Esophagus mucosa (tissue), 1 donor: ENCODE measurements around the gene CTNS. TPM values are rescaled to one million over a fixed set of nuclear protein-coding genes. Genes with fewer than 3 reads are reported as not detected.
"Not testable (repeated sequence)": the region's sequence is repeated elsewhere in the genome, so short reads cannot be mapped to it uniquely, and the experiment has no call there.

Source experiments
- ATAC-seq: fragments of 200-7000 bp; cut with Tn5 transposase; one replicate; pipeline ENCODE4 v1.9.1; 2020
- total RNA-seq: library from RNA; stranded (reverse); gene quantifications from one replicate; pipeline ENCODE4 v1.2.4, GENCODE V29; 2023
- donor health status: DM: yes; HTN: yes; CAD: no.

CTNS gene
- total RNA-seq, 1 donor from 2014 or later = 4.9 TPM

DNA sequence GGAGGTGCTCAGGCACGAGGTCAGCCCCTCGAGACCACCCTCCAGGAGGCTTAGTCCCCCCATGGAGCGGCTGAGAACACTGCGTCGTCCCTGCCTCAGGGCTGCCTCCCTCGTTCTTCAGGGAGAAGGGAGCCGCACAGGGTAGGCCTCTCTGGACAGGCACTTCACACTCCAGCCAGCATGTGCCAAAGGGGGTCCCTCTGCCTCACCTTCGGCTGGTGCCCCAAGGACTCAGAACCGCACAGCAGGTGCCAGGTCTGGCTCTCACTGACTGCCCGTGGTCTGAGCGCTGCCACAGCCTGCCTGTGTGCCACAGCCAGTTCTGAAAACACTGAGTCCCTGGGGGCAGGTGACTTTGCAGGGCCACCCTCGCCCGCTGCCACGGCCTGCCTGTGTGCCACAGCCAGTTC, 52.3 kb downstream of the CTNS start:
- ATAC-seq = peak; percentile 14

- ATAC-seq = peak; percentile 7
Measured at GRCh38 chr17:3689262-3690093, 52.9 kb downstream of the CTNS start.

- ATAC-seq = peak; percentile 17
Measured at GRCh38 chr17:3690094-3690715, 53.6 kb downstream of the CTNS start.

- no peak for ATAC-seq
Measured at GRCh38 chr17:3691617-3692067, 55.1 kb downstream of the CTNS start.

GRCh38 chr17:3692346-3692745, 55.8 kb downstream of the CTNS start:
- no peak for ATAC-seq

DNA sequence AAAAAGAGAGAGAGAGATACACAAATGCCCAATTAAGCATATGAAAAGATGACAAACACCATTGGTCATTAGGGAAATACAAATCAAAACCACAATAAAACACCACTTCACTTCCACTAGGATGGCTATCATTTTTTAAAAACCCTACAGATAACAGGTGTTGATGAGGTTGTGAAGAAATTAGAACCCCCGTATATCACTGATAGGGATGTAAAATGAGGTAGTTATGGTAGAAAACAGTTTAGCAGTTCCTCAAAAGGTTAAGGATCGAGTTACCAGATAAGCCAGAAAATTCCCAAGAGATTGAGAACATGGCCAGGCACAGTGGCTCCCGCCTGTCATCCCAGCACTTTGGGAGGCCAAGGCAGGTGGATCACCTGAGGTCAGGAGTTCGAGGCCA, 56.6 kb downstream of the CTNS start:
- ATAC-seq = no peak

- ATAC-seq = peak; percentile 19
Measured at GRCh38 chr17:3693829-3694231, 57.3 kb downstream of the CTNS start.

DNA sequence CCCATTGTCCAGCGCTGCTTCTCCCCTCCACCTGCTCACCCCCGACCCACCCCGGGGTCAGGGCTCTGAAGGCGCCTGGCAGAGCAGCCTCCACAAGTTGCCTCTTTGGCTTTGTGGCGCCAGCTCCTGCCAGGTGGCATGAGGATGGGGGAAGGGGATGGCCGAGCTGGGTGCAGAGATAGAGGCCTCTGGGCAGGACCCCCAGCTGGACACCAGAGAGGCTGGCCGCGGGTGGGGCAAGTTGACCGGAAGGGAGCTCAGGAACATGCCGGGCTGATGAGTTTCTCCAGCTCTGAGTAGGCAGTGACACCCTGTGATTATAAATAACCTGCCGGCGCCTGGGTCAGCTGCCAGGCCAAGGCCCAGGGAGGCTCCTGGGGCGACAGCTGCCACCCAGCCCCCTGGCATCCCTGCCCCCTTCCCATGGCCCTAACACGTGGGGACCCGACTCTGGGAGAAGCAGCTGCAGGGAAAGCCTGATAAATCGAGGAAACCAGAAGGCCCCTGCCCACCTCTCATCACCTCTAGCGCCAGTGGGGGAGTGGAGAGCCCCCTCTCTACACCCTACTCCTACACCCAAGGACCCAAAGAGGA, 58.7 kb downstream of the CTNS start:
- peak; percentile 15 for ATAC-seq

DNA sequence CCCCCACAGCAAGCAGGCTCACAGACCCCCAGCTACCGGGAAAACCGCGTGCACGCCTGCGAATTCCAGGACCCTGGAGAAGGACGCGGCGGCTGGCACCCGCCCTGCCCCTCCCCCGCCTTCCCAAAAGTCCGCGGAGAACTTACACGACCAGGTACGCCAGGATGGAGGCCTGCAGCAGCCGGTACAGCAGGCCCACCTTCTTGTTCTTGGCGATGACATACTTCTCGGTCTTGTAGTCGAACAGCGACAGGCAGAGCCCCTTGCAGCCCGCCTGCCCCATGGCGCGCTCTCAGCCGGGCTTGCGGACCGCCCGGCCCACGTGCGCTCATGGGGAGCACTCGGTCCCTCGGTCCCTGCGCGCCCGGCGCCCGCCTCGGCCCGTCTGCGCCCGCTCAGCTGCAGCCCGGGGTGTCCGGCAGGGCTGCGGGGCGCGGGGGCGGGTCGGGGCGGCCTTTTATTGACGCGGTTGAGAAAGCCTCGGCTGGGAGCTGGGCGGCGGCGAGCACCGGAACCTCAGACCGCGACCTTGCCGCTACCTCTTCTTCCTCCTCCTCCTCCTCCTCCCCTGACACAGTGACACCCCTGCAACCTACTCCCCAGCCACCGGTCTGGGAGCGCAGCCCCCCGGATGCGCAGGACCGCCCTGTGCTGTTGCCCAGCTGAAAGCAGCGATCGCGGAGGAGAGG, 59.3 kb downstream of the CTNS start, which contains the start of gene P2RX5:
TSS of gene P2RX5 (minus strand) at position 433 of the 689 bp plus-strand sequence. CDS start at position 283, 150 bp downstream.
- ATAC-seq = peak; percentile 52

- no peak for ATAC-seq
Measured at GRCh38 chr17:3697103-3697476, 60.5 kb downstream of the CTNS start.

- no peak for ATAC-seq
Measured at GRCh38 chr17:3698139-3698538, 61.6 kb downstream of the CTNS start.

DNA sequence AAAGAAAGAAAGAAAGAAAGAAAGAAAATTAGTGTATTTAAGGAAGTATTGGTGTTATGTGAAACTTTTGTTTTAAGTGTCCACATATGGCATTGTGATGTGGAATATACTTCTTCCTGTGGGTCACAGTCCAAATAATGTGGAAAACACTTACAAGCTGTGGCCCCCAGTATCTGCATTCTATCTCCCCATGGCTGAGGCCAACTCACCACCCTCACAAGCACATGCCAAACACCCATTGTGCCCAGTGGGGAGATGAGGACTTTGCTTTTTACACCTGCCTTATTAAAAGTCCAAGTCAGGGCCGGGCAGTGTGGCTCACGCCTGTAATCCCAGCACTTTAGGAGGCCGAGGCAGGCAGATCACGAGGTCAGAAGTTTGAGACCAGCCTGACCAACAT, 63.4 kb downstream of the CTNS start:
- ATAC-seq = no peak

- ATAC-seq = not testable (repeated sequence)
Measured at GRCh38 chr17:3702041-3702539, 65.5 kb downstream of the CTNS start.

DNA sequence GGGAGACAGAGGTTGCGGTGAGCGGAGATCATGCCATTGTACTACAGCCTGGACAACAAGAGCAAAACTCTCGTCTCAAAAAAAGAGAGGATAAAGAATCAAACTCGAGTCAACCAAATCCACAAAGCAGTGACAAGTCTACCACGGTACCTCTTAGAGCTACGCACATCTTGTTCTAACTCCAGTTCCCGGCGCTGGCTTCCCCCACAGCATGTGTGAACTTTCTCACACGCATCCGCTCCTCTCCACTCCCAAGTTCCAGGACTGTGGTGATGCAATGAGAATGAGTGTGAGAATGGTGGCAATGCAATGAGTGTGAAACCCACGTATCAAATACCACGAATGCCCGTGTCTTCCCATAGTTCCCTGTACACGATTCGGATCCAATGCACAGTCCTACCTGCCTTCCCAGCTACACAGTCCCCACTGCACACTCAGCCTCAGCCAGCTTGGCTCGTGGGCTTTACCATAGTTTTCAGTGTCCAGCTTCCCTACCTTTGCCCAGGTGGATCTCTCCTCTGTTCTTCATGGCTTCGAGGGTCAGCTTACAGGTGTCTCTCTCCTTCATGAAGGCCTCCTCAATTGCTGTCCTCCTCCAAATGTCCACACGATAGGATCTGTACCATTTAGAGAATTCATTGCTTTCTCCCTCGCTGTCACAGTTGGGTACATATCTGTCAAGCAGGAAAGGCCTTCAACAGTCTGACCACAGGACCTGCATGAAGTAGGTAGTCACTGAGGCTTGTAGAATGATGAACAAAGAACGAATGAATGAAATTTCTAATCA, 68.6 kb downstream of the CTNS start:
- no peak for ATAC-seq

- ATAC-seq = not testable (repeated sequence)
Measured at GRCh38 chr17:3705718-3705984, 69.1 kb downstream of the CTNS start.

GRCh38 chr17:3708366-3708765, 71.8 kb downstream of the CTNS start:
- ATAC-seq = no peak

GRCh38 chr17:3710951-3711383, 74.4 kb downstream of the CTNS start:
- peak; percentile 84 for ATAC-seq

Other genes with a start within 250 kb of the CTNS start
- not detected for gene OR1E1, start 238.3 kb upstream of the CTNS start, total RNA-seq
- gene OR3A3, start 225.4 kb upstream of the CTNS start, total RNA-seq = not detected
- not detected for gene OR1E2, start 202.9 kb upstream of the CTNS start, total RNA-seq
- not detected for gene SPATA22, start 164.9 kb upstream of the CTNS start, total RNA-seq
- gene ASPA, start 160.8 kb upstream of the CTNS start, total RNA-seq = 0.56 TPM
- 1.3 TPM for gene TRPV3, start 78.9 kb upstream of the CTNS start, total RNA-seq
- 0.96 TPM for gene TRPV1, start 27.3 kb upstream of the CTNS start, total RNA-seq
- gene SHPK, start 510 bp upstream of the CTNS start, total RNA-seq = 11.2 TPM
- gene TAX1BP3, start 31.8 kb downstream of the CTNS start, total RNA-seq = 209 TPM
- gene EMC6, start 32.1 kb downstream of the CTNS start, total RNA-seq = 35.0 TPM
- 0.72 TPM for gene P2RX5, start 59.4 kb downstream of the CTNS start, total RNA-seq
- 3.4 TPM for gene HASPIN, start 87.1 kb downstream of the CTNS start, total RNA-seq
- gene ITGAE, start 164.4 kb downstream of the CTNS start, total RNA-seq = 19.4 TPM
- 14.9 TPM for gene NCBP3, start 209.5 kb downstream of the CTNS start, total RNA-seq